DND-41 (cell line): ENCODE data around the gene OPTC.

ENCODE experiments used
- ATAC-seq: fragments of 200-7000 bp; cut with Tn5 transposase; 3 replicates; pipeline ENCODE4 v1.9.1; 2021; ENCODE audit warnings: low read depth; ENCODE audit not compliant: insufficient read depth
- DNase-seq: peaks from one replicate; pipeline ENCODE4 v3.0.0-alpha.2; 2020
- H2AFZ ChIP-seq: 2 replicates; pipeline ENCODE4 v1.6.0; 2012; ENCODE audit warnings: low read depth, low read length
- H3K27ac ChIP-seq: 2 replicates; pipeline ENCODE4 v1.5.1; 2012; ENCODE audit warnings: low read length, inconsistent platforms
- H3K27me3 ChIP-seq: fragments of 200-600 bp; sonication (generic); 2 replicates; pipeline ENCODE4 v1.6.0; 2012; ENCODE audit warnings: low read length, mild to moderate bottlenecking, inconsistent platforms; ENCODE audit not compliant: insufficient read depth, poor library complexity
- H3K36me3 ChIP-seq: 2 replicates; pipeline ENCODE4 v1.5.1; 2012; ENCODE audit warnings: low read length, inconsistent platforms; ENCODE audit not compliant: insufficient read depth
- H3K4me1 ChIP-seq: 2 replicates; pipeline ENCODE4 v1.5.1; 2012; ENCODE audit warnings: mild to moderate bottlenecking, low read length; ENCODE audit not compliant: insufficient read depth
- H3K4me2 ChIP-seq: 2 replicates; pipeline ENCODE4 v1.6.0; 2012; ENCODE audit warnings: mild to moderate bottlenecking, moderate library complexity, low read length, inconsistent platforms; ENCODE audit not compliant: insufficient read depth
- H3K4me3 ChIP-seq, 2 experiments: fragments of 200-600 bp in 1 of 2; shearing (Covaris generic) in 1 of 2; 2 replicates each; pipeline ENCODE4 v1.5.1; 2012 to 2016; ENCODE audit warnings: inconsistent platforms in 2 of 2, low read length in 2 of 2, mild to moderate bottlenecking in 2 of 2, low read depth in 1 of 2, moderate library complexity in 1 of 2
- H3K79me2 ChIP-seq: 2 replicates; pipeline ENCODE4 v1.6.0; 2012; ENCODE audit warnings: low read length, inconsistent platforms; ENCODE audit not compliant: insufficient read depth
- H3K9ac ChIP-seq: 2 replicates; pipeline ENCODE4 v1.6.0; 2012; ENCODE audit warnings: low read depth, mild to moderate bottlenecking, inconsistent platforms, low read length, moderate library complexity
- H3K9me3 ChIP-seq: 2 replicates; pipeline ENCODE4 v1.5.1; 2012; ENCODE audit warnings: low read length, moderate library complexity, mild to moderate bottlenecking, inconsistent platforms; ENCODE audit not compliant: insufficient read depth, severe bottlenecking
- H4K20me1 ChIP-seq: 2 replicates; pipeline ENCODE4 v1.6.0; 2012; ENCODE audit warnings: low read length; ENCODE audit not compliant: insufficient read depth
- CTCF ChIP-seq: IDR thresholded peaks from 2 replicates; pipeline ENCODE4 v1.5.1; 2012; ENCODE audit warnings: borderline replicate concordance, low read length, moderate library complexity, mild to moderate bottlenecking; ENCODE audit not compliant: poor library complexity, severe bottlenecking; ENCODE audit errors: extremely low read depth
- EZH2 ChIP-seq: IDR thresholded peaks from 3 replicates; pipeline ENCODE4 v1.6.1; 2012; ENCODE audit warnings: borderline replicate concordance, low read depth, mild to moderate bottlenecking, moderate library complexity, low read length, inconsistent platforms; ENCODE audit not compliant: severe bottlenecking

The OPTC gene

DNA sequence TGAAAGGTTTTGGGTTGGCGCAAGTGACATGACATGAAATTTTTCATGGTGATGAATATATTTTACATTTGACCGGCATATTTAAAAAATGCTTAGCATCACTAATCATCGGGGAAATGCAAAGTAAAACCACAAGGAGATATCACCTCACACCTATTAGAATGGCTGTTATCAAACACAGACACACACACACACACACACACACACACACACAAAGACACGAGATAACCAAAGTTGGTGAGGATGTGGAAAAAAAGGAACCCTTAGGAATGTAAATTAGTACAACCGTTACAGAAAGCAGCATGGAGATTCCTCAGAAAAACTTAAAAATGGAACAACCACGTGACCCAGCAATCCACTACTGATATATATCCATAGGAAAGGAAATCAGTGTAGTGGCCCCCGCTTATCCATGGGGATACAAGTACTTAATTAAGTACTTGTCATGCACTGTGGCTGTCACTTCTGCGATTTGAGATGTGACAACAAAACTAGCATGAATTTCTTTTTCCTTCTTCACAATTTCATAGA lies 34.2 kb upstream of the OPTC start:
- Histone ChIP-seq H3K4me3 (no peak overlapping the region), H3K9me3 (no peaks in the 10 kb centered on the region), H4K20me1 (no peaks in the 10 kb centered on the region), H3K27ac (no peak overlapping the region), H2AFZ (no peak overlapping the region), H3K4me1 (no peaks in the 10 kb centered on the region), H3K79me2 (no peaks in the 10 kb centered on the region), H3K9ac (no peak overlapping the region), H3K27me3 (peaks cover 46% of the 10 kb centered on the region), H3K4me2 (no peak overlapping the region), H3K36me3 (no peaks in the 10 kb centered on the region)
- DNase-seq (no peak), ATAC-seq (no peak)
- no peak for TF ChIP-seq CTCF
- no peak for TF ChIP-seq EZH2

DNA sequence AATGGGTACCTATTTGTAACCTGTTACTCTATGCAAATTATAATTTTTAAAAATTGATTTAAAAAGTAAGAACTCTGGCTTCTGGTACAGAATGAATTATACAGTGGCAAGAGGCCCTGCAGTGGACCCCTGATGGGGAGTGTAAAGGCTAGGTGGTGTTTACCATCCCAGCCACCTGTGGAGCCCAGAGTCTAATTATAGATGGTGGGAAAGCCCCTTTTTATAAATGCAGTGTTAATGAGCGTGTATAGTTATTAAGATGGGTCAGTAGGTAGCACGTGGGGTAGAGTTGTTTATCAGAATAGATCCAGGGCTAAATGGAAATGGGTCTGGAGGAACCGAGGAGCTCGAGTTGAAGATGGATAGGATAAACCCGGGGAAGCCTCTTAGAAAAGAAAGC lies 32.2 kb upstream of the OPTC start:
- H3K4me3 ChIP-seq = no peak overlapping the region
- DNase-seq = no peak
- H3K4me1 ChIP-seq = no peaks in the 10 kb centered on the region

GRCh38 chr1:203462143-203462542 lies 31.8 kb upstream of the OPTC start:
- TF ChIP-seq CTCF = no peak
- no peak for TF ChIP-seq EZH2
- peaks cover 52% of the 10 kb centered on the region for H3K27me3 ChIP-seq

More for the DNA sequence above, 32.2 kb upstream of the OPTC start:
- Histone ChIP-seq H3K36me3 (no peaks in the 10 kb centered on the region), H2AFZ (no peak overlapping the region), H3K9me3 (no peaks in the 10 kb centered on the region), H4K20me1 (no peaks in the 10 kb centered on the region), H3K9ac (no peak overlapping the region), H3K79me2 (no peaks in the 10 kb centered on the region), H3K4me2 (no peak overlapping the region), H3K27ac (no peak overlapping the region), H3K27me3 (peaks cover 55% of the 10 kb centered on the region)
- TF ChIP-seq EZH2 = no peak
- no peak for TF ChIP-seq CTCF
- no peak for ATAC-seq

GRCh38 chr1:203462878-203463277 lies 31.1 kb upstream of the OPTC start:
- H4K20me1 ChIP-seq = no peaks in the 10 kb centered on the region
- no peak overlapping the region for H3K27ac ChIP-seq
- DNase-seq = no peak
- H3K4me1 ChIP-seq = no peaks in the 10 kb centered on the region
- no peak overlapping the region for H3K4me2 ChIP-seq
- no peak overlapping the region for H2AFZ ChIP-seq
- peaks cover 54% of the 10 kb centered on the region for H3K27me3 ChIP-seq
- no peaks in the 10 kb centered on the region for H3K9me3 ChIP-seq
- ATAC-seq = no peak
- H3K79me2 ChIP-seq = no peaks in the 10 kb centered on the region
- H3K4me3 ChIP-seq = no peak overlapping the region
- no peak overlapping the region for H3K9ac ChIP-seq
- TF ChIP-seq CTCF (no peak), EZH2 (no peak)
- no peaks in the 10 kb centered on the region for H3K36me3 ChIP-seq

More at GRCh38 chr1:203462143-203462542, 31.8 kb upstream of the OPTC start:
- H3K4me1 ChIP-seq = no peaks in the 10 kb centered on the region
- no peak overlapping the region for H3K27ac ChIP-seq
- no peaks in the 10 kb centered on the region for H3K36me3 ChIP-seq
- H3K4me3 ChIP-seq = no peak overlapping the region
- no peak overlapping the region for H2AFZ ChIP-seq
- no peaks in the 10 kb centered on the region for H4K20me1 ChIP-seq
- DNase-seq (no peak), ATAC-seq (no peak)
- no peak overlapping the region for H3K4me2 ChIP-seq
- no peaks in the 10 kb centered on the region for H3K79me2 ChIP-seq
- H3K9ac ChIP-seq = no peak overlapping the region
- no peaks in the 10 kb centered on the region for H3K9me3 ChIP-seq
